Measurements from ENCODE around the gene TMEM163. TPM values are rescaled to one million over a fixed set of nuclear protein-coding genes. Genes with fewer than 3 reads are reported as not detected.

Gene TMEM163
- total RNA-seq, 1 experiment from 2014 or later = 2.5 TPM

- H3K4me1 Mint-ChIP-seq (ENCODE audit: low read depth, unreplicated experiment) = no peaks in the 10 kb centered on the region
- no peak for DNase-seq
- H3K4me3 Mint-ChIP-seq (ENCODE audit: low read depth, unreplicated experiment) = no peak overlapping the region
- no peaks in the 10 kb centered on the region for H3K36me3 Mint-ChIP-seq (ENCODE audit: insufficient read depth, unreplicated experiment)
- H3K9me3 Mint-ChIP-seq (ENCODE audit: low read depth, unreplicated experiment) = no peaks in the 10 kb centered on the region
- no peak for TF ChIP-seq CTCF (IDR thresholded peaks at IDR 0.05; ENCODE audit: unreplicated experiment)
- no peaks in the 10 kb centered on the region for H3K27me3 Mint-ChIP-seq (ENCODE audit: unreplicated experiment)
- CTCF ChIA-PET = no interaction called here
- intact Hi-C loops (cut with micrococcal nuclease; ENCODE audit: unreplicated experiment) = no loop called here
- no peak overlapping the region for H3K27ac Mint-ChIP-seq (ENCODE audit: unreplicated experiment)
- BruUV-seq (replicated peaks) = no TSS peak
Measured at GRCh38 chr2:134540990-134541389, 177.8 kb downstream of the TMEM163 start.

- H3K4me1 Mint-ChIP-seq (ENCODE audit: low read depth, unreplicated experiment) = no peaks in the 10 kb centered on the region
Measured at GRCh38 chr2:134539981-134540380, 178.8 kb downstream of the TMEM163 start.

GRCh38 chr2:134537702-134538101 is 181.1 kb downstream of the TMEM163 start:
- no peak for TF ChIP-seq CTCF (IDR thresholded peaks at IDR 0.05; ENCODE audit: unreplicated experiment)
- CTCF ChIA-PET = no interaction called here
- Mint-ChIP-seq H3K9me3 (ENCODE audit: low read depth, unreplicated experiment) (no peaks in the 10 kb centered on the region), H3K4me3 (ENCODE audit: low read depth, unreplicated experiment) (no peak overlapping the region), H3K36me3 (ENCODE audit: insufficient read depth, unreplicated experiment) (no peaks in the 10 kb centered on the region), H3K4me1 (ENCODE audit: low read depth, unreplicated experiment) (no peaks in the 10 kb centered on the region), H3K27me3 (ENCODE audit: unreplicated experiment) (no peaks in the 10 kb centered on the region), H3K27ac (ENCODE audit: unreplicated experiment) (no peak overlapping the region)
- no TSS peak for BruUV-seq (replicated peaks)
- no peak for DNase-seq
- intact Hi-C loops (cut with micrococcal nuclease; ENCODE audit: unreplicated experiment) = no loop called here

More at GRCh38 chr2:134539981-134540380, 178.8 kb downstream of the TMEM163 start:
- no peaks in the 10 kb centered on the region for H3K36me3 Mint-ChIP-seq (ENCODE audit: insufficient read depth, unreplicated experiment)
- TF ChIP-seq CTCF (IDR thresholded peaks at IDR 0.05; ENCODE audit: unreplicated experiment) = no peak
- H3K27me3 Mint-ChIP-seq (ENCODE audit: unreplicated experiment) = no peaks in the 10 kb centered on the region
- DNase-seq = no peak
- CTCF ChIA-PET = no interaction called here
- no peak overlapping the region for H3K4me3 Mint-ChIP-seq (ENCODE audit: low read depth, unreplicated experiment)
- no peaks in the 10 kb centered on the region for H3K9me3 Mint-ChIP-seq (ENCODE audit: low read depth, unreplicated experiment)
- intact Hi-C loops (cut with micrococcal nuclease; ENCODE audit: unreplicated experiment) = no loop called here
- H3K27ac Mint-ChIP-seq (ENCODE audit: unreplicated experiment) = no peak overlapping the region
- no TSS peak for BruUV-seq (replicated peaks)

- Mint-ChIP-seq H3K27ac (ENCODE audit: unreplicated experiment) (no peak overlapping the region), H3K4me3 (ENCODE audit: low read depth, unreplicated experiment) (no peak overlapping the region), H3K36me3 (ENCODE audit: insufficient read depth, unreplicated experiment) (no peaks in the 10 kb centered on the region), H3K4me1 (ENCODE audit: low read depth, unreplicated experiment) (no peaks in the 10 kb centered on the region), H3K9me3 (ENCODE audit: low read depth, unreplicated experiment) (no peaks in the 10 kb centered on the region), H3K27me3 (ENCODE audit: unreplicated experiment) (no peaks in the 10 kb centered on the region)
- CTCF ChIA-PET = no interaction called here
- DNase-seq = no peak
- intact Hi-C loops (cut with micrococcal nuclease; ENCODE audit: unreplicated experiment) = no loop called here
- TF ChIP-seq CTCF (IDR thresholded peaks at IDR 0.05; ENCODE audit: unreplicated experiment) = no peak
- BruUV-seq (replicated peaks) = no TSS peak
Measured at GRCh38 chr2:134537121-134537520, 181.7 kb downstream of the TMEM163 start.

All from Calu3 (cell line).